Measurements from ENCODE around the gene PATJ.

- TF ChIP-seq CTCF (IDR thresholded peaks at IDR 0.05) (no peak), POLR2A (IDR thresholded peaks at IDR 0.05) (no peak)
Observed at GRCh38 chr1:61951731-61952580, 209.7 kb downstream of the PATJ start.
